Neural progenitor cell (in vitro differentiated cells): Measurements from ENCODE around the gene MYL3. TPM values are rescaled to one million over a fixed set of nuclear protein-coding genes. Genes with fewer than 3 reads are reported as not detected.
A peak's percentile ranks its signal among the peaks of the same experiment; 100 is the strongest.

Experiments used
- DNase-seq: peaks from one replicate; pipeline ENCODE4 v3.0.0-alpha.2; 2016; ENCODE audit warnings: low spot score
- H2AFZ ChIP-seq: fragments of 200-600 bp; sonication (generic); replicated peaks from 2 replicates; pipeline ENCODE4 v1.6.1; 2016; ENCODE audit warnings: antibody characterized with exemption
- H3F3A ChIP-seq: fragments of 200-600 bp; sonication (generic); 2 replicates; pipeline ENCODE4 v1.6.1; 2016; ENCODE audit warnings: antibody characterized with exemption, low read depth
- H3K27ac ChIP-seq: fragments of 200-600 bp; sonication (generic); 2 replicates; pipeline ENCODE4 v1.5.1; 2016; ENCODE audit warnings: mild to moderate bottlenecking
- H3K27me3 ChIP-seq: fragments of 200-600 bp; sonication (generic); 2 replicates; pipeline ENCODE4 v1.6.1; 2016; ENCODE audit warnings: mild to moderate bottlenecking, moderate library complexity
- H3K36me3 ChIP-seq: fragments of 200-600 bp; sonication (generic); 2 replicates; pipeline ENCODE4 v1.5.1; 2016
- H3K4me1 ChIP-seq: fragments of 200-600 bp; sonication (generic); 2 replicates; pipeline ENCODE4 v1.6.1; 2016; ENCODE audit warnings: mixed run types
- H3K4me2 ChIP-seq: fragments of 200-600 bp; sonication (generic); 2 replicates; pipeline ENCODE4 v1.6.1; 2016
- H3K4me3 ChIP-seq: fragments of 200-600 bp; sonication (generic); 2 replicates; pipeline ENCODE4 v1.5.1; 2016
- H3K79me2 ChIP-seq: fragments of 200-600 bp; sonication (generic); 2 replicates; pipeline ENCODE4 v1.6.1; 2016; ENCODE audit warnings: low read depth
- H3K9ac ChIP-seq: fragments of 200-600 bp; sonication (generic); 2 replicates; pipeline ENCODE4 v1.6.1; 2016
- H3K9me3 ChIP-seq: fragments of 200-600 bp; sonication (generic); 2 replicates; pipeline ENCODE4 v1.5.1; 2016; ENCODE audit warnings: low read depth
- H4K20me1 ChIP-seq: fragments of 200-600 bp; sonication (generic); 2 replicates; pipeline ENCODE4 v1.6.1; 2016; ENCODE audit warnings: low read depth
- H3K27ac Mint-ChIP-seq: 3 replicates; pipeline ENCODE4 v1.8.0; 2021; ENCODE audit warnings: mixed read lengths
- H3K27me3 Mint-ChIP-seq: 2 replicates; pipeline ENCODE4 v1.8.0; 2022; ENCODE audit warnings: low read depth, mild to moderate bottlenecking, inconsistent platforms, moderate library complexity, mixed read lengths; ENCODE audit not compliant: insufficient read depth
- H3K36me3 Mint-ChIP-seq: 3 replicates; pipeline ENCODE4 v1.8.0; 2021; ENCODE audit warnings: mixed read lengths
- H3K4me1 Mint-ChIP-seq: 3 replicates; pipeline ENCODE4 v1.8.0; 2021; ENCODE audit warnings: mixed read lengths
- H3K4me3 Mint-ChIP-seq: 3 replicates; pipeline ENCODE4 v1.8.0; 2021; ENCODE audit warnings: mild to moderate bottlenecking, moderate library complexity, mixed read lengths
- H3K9me3 Mint-ChIP-seq: 3 replicates; pipeline ENCODE4 v1.8.0; 2020; ENCODE audit warnings: mixed read lengths
- CTCF ChIP-seq: fragments of 200-600 bp; sonication (generic); IDR thresholded peaks from 2 replicates; pipeline ENCODE4 v1.5.1; 2017; ENCODE audit warnings: antibody characterized with exemption, mild to moderate bottlenecking
- EZH2 ChIP-seq: fragments of 200-600 bp; sonication (generic); IDR thresholded peaks from 2 replicates; pipeline ENCODE4 v1.6.1; 2017; ENCODE audit warnings: antibody characterized with exemption, mild to moderate bottlenecking, moderate library complexity
- EZH2phosphoT487 ChIP-seq: fragments of 200-600 bp; sonication (generic); IDR thresholded peaks from 2 replicates; pipeline ENCODE4 v1.6.1; 2017; ENCODE audit warnings: antibody characterized with exemption
- total RNA-seq: library from RNA; depleted of rRNA; stranded (reverse); fragments of >200 nt; gene quantifications from 2 replicates; pipeline ENCODE4 v1.2.3, GENCODE V29; 2015; ENCODE audit warnings: low replicate concordance

Gene MYL3
- total RNA-seq, 1 donor from 2014 or later: not detected

- H3F3A ChIP-seq: peaks cover 22% of the 10 kb centered on the region
- Mint-ChIP-seq H3K9me3 (no peaks in the 10 kb centered on the region), H3K4me1 (peaks cover 25% of the 10 kb centered on the region), H3K36me3 (no peaks in the 10 kb centered on the region), H3K27ac (no peak overlapping the region), H3K4me3 (peak overlapping the region; percentile 88), H3K27me3 (peaks cover 41% of the 10 kb centered on the region)
- peak overlapping the region; percentile 89 for H3K4me2 ChIP-seq
- peak; percentile 75 for DNase-seq
- H3K36me3 ChIP-seq: no peaks in the 10 kb centered on the region
- H3K4me1 ChIP-seq: peaks cover 16% of the 10 kb centered on the region
- H3K79me2 ChIP-seq: no peaks in the 10 kb centered on the region
- peaks cover 37% of the 10 kb centered on the region for H4K20me1 ChIP-seq
- no peak overlapping the region for H3K27ac ChIP-seq
- peak overlapping the region; percentile 58 for H3K4me3 ChIP-seq
- no peak overlapping the region for H3K9ac ChIP-seq
- H3K9me3 ChIP-seq: no peaks in the 10 kb centered on the region
- H3K27me3 ChIP-seq: peaks cover 95% of the 10 kb centered on the region
- peak overlapping the region; percentile 31 for H2AFZ ChIP-seq
- TF ChIP-seq EZH2phosphoT487 (no peak), EZH2 (peak; percentile 1)
Measured at GRCh38 chr3:46883054-46883829, 20.0 kb upstream of the MYL3 start.

DNA sequence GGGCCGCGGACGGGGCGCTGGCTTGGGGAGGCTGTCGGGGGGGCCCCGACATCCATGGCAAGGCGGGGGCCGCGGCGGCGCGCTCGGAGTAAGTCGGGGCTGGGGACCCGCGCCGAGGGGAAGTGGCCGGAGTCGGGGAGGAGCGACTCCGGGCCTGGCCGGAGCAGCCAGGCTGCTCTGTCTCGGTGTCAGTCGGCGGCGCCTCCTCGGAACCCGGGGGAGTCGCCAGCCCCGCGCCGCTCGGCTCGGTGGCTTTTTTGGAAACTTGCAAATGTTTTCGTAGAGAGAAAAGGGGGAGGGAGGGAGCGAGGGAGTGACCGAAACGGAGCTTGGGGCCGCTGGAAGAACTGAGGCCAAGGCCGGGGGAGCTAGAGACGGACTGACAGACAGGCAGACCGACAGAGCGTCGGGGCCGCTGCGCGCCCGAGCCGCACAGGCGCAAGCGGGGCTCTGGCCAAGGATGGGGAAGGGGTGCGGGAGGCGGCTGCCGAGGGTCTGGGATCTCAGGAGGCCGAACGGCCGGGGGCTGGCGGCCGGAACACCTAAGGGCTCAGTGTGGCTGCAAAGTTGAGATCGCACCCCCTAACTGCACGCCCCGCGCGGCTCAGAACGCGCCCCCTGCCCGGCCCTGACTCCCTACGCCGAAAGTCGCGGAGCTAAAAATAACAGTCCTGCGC is 19.3 kb upstream of the MYL3 start:
- H3F3A ChIP-seq: peaks cover 22% of the 10 kb centered on the region
- H3K4me3 ChIP-seq: peak overlapping the region; percentile 58
- Mint-ChIP-seq H3K9me3 (no peaks in the 10 kb centered on the region), H3K36me3 (no peaks in the 10 kb centered on the region), H3K27ac (no peak overlapping the region), H3K4me3 (peak overlapping the region; percentile 88), H3K27me3 (peaks cover 34% of the 10 kb centered on the region), H3K4me1 (peaks cover 23% of the 10 kb centered on the region)
- H2AFZ ChIP-seq: peak overlapping the region; percentile 85
- no peaks in the 10 kb centered on the region for H3K9me3 ChIP-seq
- H3K4me2 ChIP-seq: peak overlapping the region; percentile 89
- H3K27me3 ChIP-seq: peaks cover 88% of the 10 kb centered on the region
- no peak overlapping the region for H3K27ac ChIP-seq
- H3K9ac ChIP-seq: no peak overlapping the region
- H4K20me1 ChIP-seq: peaks cover 37% of the 10 kb centered on the region
- H3K79me2 ChIP-seq: no peaks in the 10 kb centered on the region
- H3K4me1 ChIP-seq: peaks cover 19% of the 10 kb centered on the region
- TF ChIP-seq EZH2phosphoT487 (peak; percentile 59), CTCF (no peak), EZH2 (peak; percentile 59)
- no peaks in the 10 kb centered on the region for H3K36me3 ChIP-seq
- DNase-seq: peak; percentile 62

GRCh38 chr3:46881596-46882376 is 18.5 kb upstream of the MYL3 start:
- Histone ChIP-seq H3K36me3 (no peaks in the 10 kb centered on the region), H3F3A (peaks cover 22% of the 10 kb centered on the region), H2AFZ (peak overlapping the region; percentile 85), H3K27ac (no peak overlapping the region), H3K4me2 (peak overlapping the region; percentile 89), H3K4me3 (peak overlapping the region; percentile 58), H3K4me1 (peaks cover 19% of the 10 kb centered on the region), H4K20me1 (peaks cover 37% of the 10 kb centered on the region), H3K9ac (no peak overlapping the region), H3K79me2 (no peaks in the 10 kb centered on the region), H3K9me3 (no peaks in the 10 kb centered on the region), H3K27me3 (peaks cover 80% of the 10 kb centered on the region)
- Mint-ChIP-seq H3K9me3 (no peaks in the 10 kb centered on the region), H3K36me3 (no peaks in the 10 kb centered on the region), H3K27ac (no peak overlapping the region), H3K4me1 (peaks cover 23% of the 10 kb centered on the region), H3K4me3 (peak overlapping the region; percentile 84), H3K27me3 (peaks cover 34% of the 10 kb centered on the region)
- peak; percentile 72 for DNase-seq
- peak; percentile 81 for TF ChIP-seq EZH2
- TF ChIP-seq EZH2phosphoT487: peak; percentile 81
- no peak for TF ChIP-seq CTCF
